ENCODE results near the gene NTM.

Gene NTM

DNA sequence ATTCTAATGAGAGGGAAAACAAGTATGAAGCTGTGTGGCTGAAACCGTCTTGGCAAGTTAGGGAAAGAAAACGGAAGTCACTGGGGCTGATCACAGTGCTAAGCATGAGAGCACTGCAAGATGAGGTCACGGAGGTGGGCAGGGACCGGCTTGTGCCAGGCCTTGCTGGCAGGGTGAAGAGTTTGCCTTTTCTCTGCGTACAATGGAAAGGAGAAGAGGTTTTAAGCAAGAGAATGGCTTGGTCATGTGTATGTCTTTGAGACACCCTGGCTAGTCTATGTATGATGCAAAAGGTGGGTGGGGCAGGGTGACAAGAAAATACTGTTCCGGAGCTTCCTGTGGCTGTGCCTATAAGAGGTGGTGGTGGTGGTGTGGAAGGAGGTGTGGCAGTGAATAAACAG is 567.9 kb downstream of the NTM start:
- Histone ChIP-seq H3K4me2 (ENCODE audit: low read length) (no peak overlapping the region), H2BK5ac (ENCODE audit: low read length) (no peak overlapping the region), H3K9ac (ENCODE audit: low read length) (no peak overlapping the region), H3K27me3 (ENCODE audit: insufficient read depth, low read length, poor library complexity) (no peaks in the 10 kb centered on the region), H3K4me1 (ENCODE audit: control insufficient read depth, low read depth, low read length) (no peaks in the 10 kb centered on the region), H3K18ac (ENCODE audit: low read length) (no peak overlapping the region), H2BK15ac (replicated peaks; ENCODE audit: low read depth) (no peak overlapping the region), H3K79me1 (ENCODE audit: low read length) (no peaks in the 10 kb centered on the region), H3K79me2 (ENCODE audit: control insufficient read depth, insufficient read depth, low read length) (no peaks in the 10 kb centered on the region), H3K56ac (ENCODE audit: low read length) (no peak overlapping the region), H3K4ac (ENCODE audit: low read depth, low read length) (no peak overlapping the region), H3K36me3 (ENCODE audit: control insufficient read depth, insufficient read depth, low read length) (no peaks in the 10 kb centered on the region), H4K5ac (ENCODE audit: low read length) (no peak overlapping the region), H3K23ac (ENCODE audit: low read length) (no peak overlapping the region), H4K8ac (ENCODE audit: low read depth, low read length) (no peak overlapping the region), H3K27ac (ENCODE audit: low read depth, low read length) (no peak overlapping the region), H2AK5ac (ENCODE audit: low read length) (no peak overlapping the region), H2BK120ac (ENCODE audit: low read depth, low read length) (no peak overlapping the region), H3K4me3 (ENCODE audit: low read length) (no peak overlapping the region)
- WGBS (ENCODE audit: extremely low coverage, insufficient coverage, low lambda C conversion rate) = no CpG with 5 or more reads among the region's 6 CpGs
- no peak for DNase-seq

DNA sequence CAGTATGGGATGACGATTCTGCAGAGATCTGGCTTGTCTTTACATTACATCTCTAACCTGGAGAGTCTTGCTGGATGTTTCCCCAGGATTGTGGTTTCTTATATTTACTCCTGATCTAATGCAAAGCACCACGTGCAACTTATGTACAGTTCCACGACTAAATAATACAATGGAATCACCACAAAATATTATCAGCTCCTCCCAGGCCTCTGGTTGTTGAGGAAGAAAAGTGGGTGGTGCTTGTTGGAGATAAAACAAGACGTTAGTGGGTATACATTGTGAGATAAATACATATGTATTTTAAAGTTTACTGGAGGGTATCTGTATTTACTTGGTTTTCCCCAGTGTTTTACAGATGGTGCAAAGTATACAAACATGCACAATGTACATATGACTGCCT is 569.7 kb downstream of the NTM start:
- WGBS (ENCODE audit: extremely low coverage, insufficient coverage, low lambda C conversion rate) = no CpG with 5 or more reads among the region's 4 CpGs
- Histone ChIP-seq H3K27me3 (ENCODE audit: insufficient read depth, low read length, poor library complexity) (no peaks in the 10 kb centered on the region), H2BK15ac (replicated peaks; ENCODE audit: low read depth) (no peak overlapping the region), H3K79me2 (ENCODE audit: control insufficient read depth, insufficient read depth, low read length) (no peaks in the 10 kb centered on the region), H3K23ac (ENCODE audit: low read length) (no peak overlapping the region), H3K4me3 (ENCODE audit: low read length) (no peak overlapping the region), H3K9ac (ENCODE audit: low read length) (no peak overlapping the region), H3K18ac (ENCODE audit: low read length) (no peak overlapping the region), H2AK5ac (ENCODE audit: low read length) (no peak overlapping the region), H3K4ac (ENCODE audit: low read depth, low read length) (no peak overlapping the region), H3K56ac (ENCODE audit: low read length) (no peak overlapping the region), H3K36me3 (ENCODE audit: control insufficient read depth, insufficient read depth, low read length) (no peaks in the 10 kb centered on the region), H4K5ac (ENCODE audit: low read length) (no peak overlapping the region), H3K27ac (ENCODE audit: low read depth, low read length) (no peak overlapping the region), H3K4me2 (ENCODE audit: low read length) (no peak overlapping the region), H3K4me1 (ENCODE audit: control insufficient read depth, low read depth, low read length) (no peaks in the 10 kb centered on the region), H2BK120ac (ENCODE audit: low read depth, low read length) (no peak overlapping the region), H4K8ac (ENCODE audit: low read depth, low read length) (no peak overlapping the region), H2BK5ac (ENCODE audit: low read length) (no peak overlapping the region), H3K79me1 (ENCODE audit: low read length) (no peaks in the 10 kb centered on the region)
- no peak for DNase-seq

DNA sequence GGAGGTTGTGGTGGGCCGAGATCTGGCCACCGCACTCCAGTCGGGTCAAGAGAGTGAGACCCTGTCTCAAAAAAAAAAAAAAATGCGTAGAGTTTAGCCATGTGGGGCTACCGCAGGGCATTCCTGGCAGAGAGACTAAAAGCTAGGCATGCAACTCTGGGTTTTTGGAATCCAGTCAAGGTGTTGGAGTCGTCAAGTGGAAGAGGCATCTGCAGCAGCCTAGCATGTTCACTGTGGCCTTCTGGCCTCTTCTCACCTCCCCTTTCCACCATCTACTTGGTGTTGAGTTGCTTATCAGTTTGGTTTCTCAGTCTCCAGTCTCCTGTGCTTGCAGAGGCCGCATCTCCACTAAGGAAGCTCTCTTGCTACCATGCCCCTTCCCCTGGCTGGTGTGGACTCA is 572.5 kb downstream of the NTM start:
- H3K79me1 ChIP-seq (ENCODE audit: low read length) = no peaks in the 10 kb centered on the region
- no peaks in the 10 kb centered on the region for H3K79me2 ChIP-seq (ENCODE audit: control insufficient read depth, insufficient read depth, low read length)
- no peak overlapping the region for H3K27ac ChIP-seq (ENCODE audit: low read depth, low read length)
- H3K4me2 ChIP-seq (ENCODE audit: low read length) = no peak overlapping the region
- H3K36me3 ChIP-seq (ENCODE audit: control insufficient read depth, insufficient read depth, low read length) = no peaks in the 10 kb centered on the region
- no peak overlapping the region for H2BK5ac ChIP-seq (ENCODE audit: low read length)
- no peak overlapping the region for H4K5ac ChIP-seq (ENCODE audit: low read length)
- H3K18ac ChIP-seq (ENCODE audit: low read length) = no peak overlapping the region
- H2AK5ac ChIP-seq (ENCODE audit: low read length) = no peak overlapping the region
- H3K27me3 ChIP-seq (ENCODE audit: insufficient read depth, low read length, poor library complexity) = no peaks in the 10 kb centered on the region
- H3K23ac ChIP-seq (ENCODE audit: low read length) = no peak overlapping the region
- no peaks in the 10 kb centered on the region for H3K4me1 ChIP-seq (ENCODE audit: control insufficient read depth, low read depth, low read length)
- H3K4me3 ChIP-seq (ENCODE audit: low read length) = no peak overlapping the region
- H3K9ac ChIP-seq (ENCODE audit: low read length) = no peak overlapping the region
- H3K4ac ChIP-seq (ENCODE audit: low read depth, low read length) = no peak overlapping the region
- H3K56ac ChIP-seq (ENCODE audit: low read length) = no peak overlapping the region
- no peak overlapping the region for H2BK120ac ChIP-seq (ENCODE audit: low read depth, low read length)
- DNase-seq = no peak
- H2BK15ac ChIP-seq (replicated peaks; ENCODE audit: low read depth) = no peak overlapping the region
- no peak overlapping the region for H4K8ac ChIP-seq (ENCODE audit: low read depth, low read length)
- WGBS (ENCODE audit: extremely low coverage, insufficient coverage, low lambda C conversion rate) = no CpG with 5 or more reads among the region's 7 CpGs

DNA sequence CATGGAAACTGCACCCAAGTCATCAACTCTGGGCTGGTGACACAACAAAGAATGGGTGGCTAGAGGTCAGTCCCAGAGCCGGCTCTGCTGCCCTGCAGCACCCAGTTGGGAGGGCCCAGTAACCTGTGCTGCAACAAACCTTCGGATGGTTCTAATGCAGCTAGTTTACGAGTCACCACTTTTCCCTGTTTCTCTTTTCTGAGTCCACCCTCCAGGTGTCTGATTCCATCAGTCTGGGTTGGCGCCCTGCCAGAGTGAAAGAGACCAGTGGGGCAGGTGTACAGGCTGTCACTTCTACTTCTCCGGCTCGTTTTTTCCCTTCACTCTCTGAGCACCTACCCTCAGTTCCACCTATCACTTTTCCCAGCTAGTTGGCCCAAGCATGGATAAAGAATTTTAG is 572.9 kb downstream of the NTM start:
- H4K8ac ChIP-seq (ENCODE audit: low read depth, low read length) = no peak overlapping the region
- no peak overlapping the region for H2BK5ac ChIP-seq (ENCODE audit: low read length)
- DNase-seq = no peak
- no peak overlapping the region for H2AK5ac ChIP-seq (ENCODE audit: low read length)
- H3K27ac ChIP-seq (ENCODE audit: low read depth, low read length) = no peak overlapping the region
- H3K56ac ChIP-seq (ENCODE audit: low read length) = no peak overlapping the region
- no peaks in the 10 kb centered on the region for H3K79me1 ChIP-seq (ENCODE audit: low read length)
- no peaks in the 10 kb centered on the region for H3K4me1 ChIP-seq (ENCODE audit: control insufficient read depth, low read depth, low read length)
- no peak overlapping the region for H2BK15ac ChIP-seq (replicated peaks; ENCODE audit: low read depth)
- H3K18ac ChIP-seq (ENCODE audit: low read length) = no peak overlapping the region
- no peak overlapping the region for H3K4me2 ChIP-seq (ENCODE audit: low read length)
- WGBS (ENCODE audit: extremely low coverage, insufficient coverage, low lambda C conversion rate) = no CpG with 5 or more reads among the region's 6 CpGs
- H4K5ac ChIP-seq (ENCODE audit: low read length) = no peak overlapping the region
- H2BK120ac ChIP-seq (ENCODE audit: low read depth, low read length) = no peak overlapping the region
- no peak overlapping the region for H3K23ac ChIP-seq (ENCODE audit: low read length)
- no peak overlapping the region for H3K9ac ChIP-seq (ENCODE audit: low read length)
- H3K27me3 ChIP-seq (ENCODE audit: insufficient read depth, low read length, poor library complexity) = no peaks in the 10 kb centered on the region
- H3K4me3 ChIP-seq (ENCODE audit: low read length) = no peak overlapping the region
- H3K4ac ChIP-seq (ENCODE audit: low read depth, low read length) = no peak overlapping the region
- H3K79me2 ChIP-seq (ENCODE audit: control insufficient read depth, insufficient read depth, low read length) = no peaks in the 10 kb centered on the region
- no peaks in the 10 kb centered on the region for H3K36me3 ChIP-seq (ENCODE audit: control insufficient read depth, insufficient read depth, low read length)

DNA sequence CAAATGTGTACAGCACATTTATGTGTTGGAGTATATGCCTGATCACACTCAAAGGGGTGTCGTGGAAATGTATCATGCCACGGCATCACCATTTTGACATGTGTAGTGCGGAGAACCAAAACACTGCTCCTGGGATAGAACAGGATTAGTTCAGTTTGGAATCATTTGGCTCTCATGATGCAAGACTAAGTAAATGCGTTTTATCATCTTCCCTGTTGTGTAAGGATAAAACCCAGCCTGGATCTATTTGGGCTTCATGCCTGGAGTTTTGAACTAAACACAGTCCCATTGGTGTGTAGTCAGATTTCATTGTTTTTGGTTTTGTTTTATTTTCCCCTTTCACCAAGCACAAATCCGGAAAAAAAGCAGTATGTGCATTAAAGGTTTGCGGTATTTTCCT is 574.3 kb downstream of the NTM start:
- H3K27ac ChIP-seq (ENCODE audit: low read depth, low read length) = no peak overlapping the region
- H2AK5ac ChIP-seq (ENCODE audit: low read length) = no peak overlapping the region
- no peak overlapping the region for H4K8ac ChIP-seq (ENCODE audit: low read depth, low read length)
- no peak overlapping the region for H2BK15ac ChIP-seq (replicated peaks; ENCODE audit: low read depth)
- no peaks in the 10 kb centered on the region for H3K79me2 ChIP-seq (ENCODE audit: control insufficient read depth, insufficient read depth, low read length)
- no peaks in the 10 kb centered on the region for H3K79me1 ChIP-seq (ENCODE audit: low read length)
- no peak overlapping the region for H3K4me3 ChIP-seq (ENCODE audit: low read length)
- H2BK120ac ChIP-seq (ENCODE audit: low read depth, low read length) = no peak overlapping the region
- no peak for DNase-seq
- H3K4me2 ChIP-seq (ENCODE audit: low read length) = no peak overlapping the region
- H3K4ac ChIP-seq (ENCODE audit: low read depth, low read length) = no peak overlapping the region
- no peak overlapping the region for H3K18ac ChIP-seq (ENCODE audit: low read length)
- H3K4me1 ChIP-seq (ENCODE audit: control insufficient read depth, low read depth, low read length) = no peaks in the 10 kb centered on the region
- H3K23ac ChIP-seq (ENCODE audit: low read length) = no peak overlapping the region
- no peaks in the 10 kb centered on the region for H3K27me3 ChIP-seq (ENCODE audit: insufficient read depth, low read length, poor library complexity)
- no peak overlapping the region for H4K5ac ChIP-seq (ENCODE audit: low read length)
- H2BK5ac ChIP-seq (ENCODE audit: low read length) = no peak overlapping the region
- no CpG with 5 or more reads among the region's 6 CpGs for WGBS (ENCODE audit: extremely low coverage, insufficient coverage, low lambda C conversion rate)
- H3K9ac ChIP-seq (ENCODE audit: low read length) = no peak overlapping the region
- no peak overlapping the region for H3K56ac ChIP-seq (ENCODE audit: low read length)
- H3K36me3 ChIP-seq (ENCODE audit: control insufficient read depth, insufficient read depth, low read length) = no peaks in the 10 kb centered on the region

DNA sequence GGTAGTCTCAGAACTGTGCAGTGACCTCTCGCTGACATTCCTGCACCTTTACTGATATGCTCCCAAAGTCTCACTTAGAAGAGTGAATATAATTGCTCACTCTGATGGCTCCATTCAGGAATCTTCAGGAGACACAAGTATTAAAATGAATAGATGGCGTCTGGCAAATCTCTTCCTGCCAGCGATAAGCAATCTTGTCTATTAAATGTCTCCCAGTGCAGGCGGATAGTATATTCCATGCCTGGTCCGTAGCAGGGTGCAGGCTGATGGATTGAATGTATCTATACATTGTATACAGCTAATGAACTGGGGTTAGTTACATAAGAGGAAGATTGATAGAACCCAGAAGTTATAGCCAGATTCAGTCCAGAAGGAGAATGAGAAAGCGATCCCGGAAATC is 575.3 kb downstream of the NTM start:
- Histone ChIP-seq H3K4me2 (ENCODE audit: low read length) (no peak overlapping the region), H3K18ac (ENCODE audit: low read length) (no peak overlapping the region), H2BK120ac (ENCODE audit: low read depth, low read length) (no peak overlapping the region), H2BK15ac (replicated peaks; ENCODE audit: low read depth) (no peak overlapping the region), H2BK5ac (ENCODE audit: low read length) (no peak overlapping the region), H3K9ac (ENCODE audit: low read length) (no peak overlapping the region), H3K4me3 (ENCODE audit: low read length) (no peak overlapping the region), H3K79me1 (ENCODE audit: low read length) (no peaks in the 10 kb centered on the region), H3K23ac (ENCODE audit: low read length) (no peak overlapping the region), H3K27me3 (ENCODE audit: insufficient read depth, low read length, poor library complexity) (no peaks in the 10 kb centered on the region), H3K4ac (ENCODE audit: low read depth, low read length) (no peak overlapping the region), H3K4me1 (ENCODE audit: control insufficient read depth, low read depth, low read length) (no peaks in the 10 kb centered on the region), H3K36me3 (ENCODE audit: control insufficient read depth, insufficient read depth, low read length) (no peaks in the 10 kb centered on the region), H3K27ac (ENCODE audit: low read depth, low read length) (no peak overlapping the region), H3K79me2 (ENCODE audit: control insufficient read depth, insufficient read depth, low read length) (no peaks in the 10 kb centered on the region), H4K5ac (ENCODE audit: low read length) (no peak overlapping the region), H2AK5ac (ENCODE audit: low read length) (no peak overlapping the region), H4K8ac (ENCODE audit: low read depth, low read length) (no peak overlapping the region), H3K56ac (ENCODE audit: low read length) (no peak overlapping the region)
- no CpG with 5 or more reads among the region's 7 CpGs for WGBS (ENCODE audit: extremely low coverage, insufficient coverage, low lambda C conversion rate)
- no peak for DNase-seq

Measured in mesendoderm (in vitro differentiated cells).